C4-2B (cell line): Measurements from ENCODE around the gene B4GALT5.

ENCODE experiments used
- CTCF ChIP-seq: fragments of 450-650 bp; conservative IDR thresholded peaks from 2 replicates; pipeline ENCODE4 v1.5.1; 2017; ENCODE audit warnings: mild to moderate bottlenecking
- ZFX ChIP-seq: fragments of 450-650 bp; IDR thresholded peaks from 2 replicates; pipeline ENCODE4 v1.6.1; 2017

- TF ChIP-seq CTCF (no peak), ZFX (no peak)
Measured at GRCh38 chr20:49666911-49667310, 46.8 kb downstream of the B4GALT5 start.
